ENCODE results near the gene TXNDC2. TPM values are rescaled to one million over a fixed set of nuclear protein-coding genes. Genes with fewer than 3 reads are reported as not detected.

TXNDC2 gene
- total and polyA plus RNA-seq, 9 of the 15 experiments (the other 6 are each of a cell fraction or from before 2014, with no cell fraction given): 1.2 to 4.9 (median 2.3) TPM

- TF ChIP-seq ZNF449 (CRISPR knock-in tag; IDR thresholded peaks at IDR 0.05) (no peak), C11orf30 (IDR thresholded peaks at IDR 0.05; ENCODE audit: low read depth) (peak; percentile 58; the same call in 1 of the 2 replicates), GTF2B (IDR thresholded peaks at IDR 0.05; ENCODE audit: extremely low read depth, insufficient read length) (no peak), TAL1 (IDR thresholded peaks at IDR 0.05) (0 out of 2 replicates have a peak, but pooled peaks have one; percentile 9), KDM1A (IDR thresholded peaks at IDR 0.05) (0 out of 4 replicates have a peak, but pooled peaks of 1 of the 2 experiments have one; percentile 8), RBM25 (IDR thresholded peaks at IDR 0.05; ENCODE audit: low read depth, low read length, severe bottlenecking) (peak; percentile 92), FOXO4 (CRISPR knock-in tag; IDR thresholded peaks at IDR 0.05) (no peak), ZC3H4 (CRISPR knock-in tag; IDR thresholded peaks at IDR 0.05; ENCODE audit: borderline replicate concordance) (no peak), TRIM24 (IDR thresholded peaks at IDR 0.05) (0 out of 4 replicates have a peak, but pooled peaks of 1 of the 2 experiments have one; percentile 45), KLF10 (CRISPR knock-in tag; IDR thresholded peaks at IDR 0.05) (no peak), DMBX1 (CRISPR knock-in tag; IDR thresholded peaks at IDR 0.05; ENCODE audit: borderline replicate concordance) (no peak), TRIM28 (IDR thresholded peaks at IDR 0.05) (peak; percentile 55; the same call in 1 of the 2 replicates)
Observed at GRCh38 chr18:9852266-9853081, 33.3 kb upstream of the TXNDC2 start (continued).

Data from K562 (cell line).